ENCODE results near the gene CWC27.
"Not testable (repeated sequence)": the region's sequence is repeated elsewhere in the genome, so short reads cannot be mapped to it uniquely, and the experiment has no call there.

GRCh38 chr5:64939422-64939771 is 170.7 kb downstream of the CWC27 start:
- TF ChIP-seq CTCF (IDR thresholded peaks at IDR 0.05 in 8 of 11, conservative IDR thresholded peaks at IDR 0.05 in 3 of 11); POLR2A (IDR thresholded peaks at IDR 0.05); POLR2AphosphoS5 (IDR thresholded peaks at IDR 0.05): not testable (repeated sequence)

Measured in spleen (tissue), 7 donors.